Measurements from ENCODE around the gene CYSRT1. TPM values are rescaled to one million over a fixed set of nuclear protein-coding genes. Genes with fewer than 3 reads are reported as not detected.

The CYSRT1 gene
- polyA plus RNA-seq, 1 donor = 71.7 TPM

DNA sequence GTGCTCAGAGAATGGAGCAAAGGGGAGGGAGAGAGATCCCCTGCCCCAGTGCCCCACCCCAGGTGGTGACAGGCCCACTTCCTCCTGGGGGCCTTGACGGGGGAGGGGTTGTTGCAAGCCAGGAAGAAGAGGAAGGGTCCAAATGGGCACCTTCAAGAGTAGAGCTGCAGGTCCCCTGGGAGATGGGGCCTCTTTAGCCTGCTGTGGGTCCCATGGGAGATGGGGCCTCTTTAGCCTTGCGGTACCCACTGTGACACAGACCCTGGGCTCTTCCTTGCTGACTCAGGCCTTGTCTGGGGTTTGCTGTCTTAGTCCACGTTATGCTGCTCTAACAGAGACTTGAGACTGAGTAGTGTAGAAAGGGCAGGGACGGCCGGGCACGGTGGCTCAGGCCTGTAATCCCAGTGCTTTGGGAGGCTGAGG lies 43.0 kb downstream of the CYSRT1 start:
- peaks cover 75% of the 10 kb centered on the region for H3K36me3 ChIP-seq (ENCODE audit: control insufficient read depth, insufficient read depth, low read length)

DNA sequence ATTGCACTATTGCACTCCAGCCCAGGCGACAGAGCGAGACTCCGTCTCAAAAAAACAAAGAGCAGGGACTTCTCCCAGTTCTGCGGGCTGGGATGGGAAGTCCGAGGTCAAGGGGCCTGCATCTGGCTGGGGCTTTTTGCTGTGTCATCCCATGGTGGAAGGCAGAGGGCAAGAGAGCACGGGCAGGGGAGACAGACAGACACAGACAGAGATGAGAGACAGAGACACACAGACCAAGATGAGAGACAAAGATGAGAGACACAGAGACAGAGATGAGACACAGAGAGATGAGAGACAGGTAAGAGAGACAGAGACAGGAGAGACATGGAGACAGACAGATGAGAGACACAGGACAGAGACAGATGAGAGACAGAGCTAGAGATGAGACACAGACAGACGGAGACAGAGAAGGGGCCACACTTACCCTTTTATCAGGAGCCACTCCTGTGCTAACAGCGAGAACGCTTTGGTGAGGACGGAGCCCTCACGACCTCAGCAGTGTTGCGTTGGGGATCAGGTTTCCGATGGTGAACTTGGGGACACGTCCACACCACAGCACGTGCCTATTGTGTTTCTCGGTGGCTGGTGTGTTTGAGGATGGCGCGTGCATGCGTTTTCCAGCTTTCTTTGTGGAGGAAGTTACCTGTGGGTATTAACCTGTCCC lies 43.7 kb downstream of the CYSRT1 start:
- Histone ChIP-seq H3K4me1 (ENCODE audit: control insufficient read depth, insufficient read depth, low read length) (no peaks in the 10 kb centered on the region), H3K36me3 (ENCODE audit: control insufficient read depth, insufficient read depth, low read length) (peaks cover 75% of the 10 kb centered on the region), H3K4me3 (ENCODE audit: low read length) (no peak overlapping the region), H3K9me3 (ENCODE audit: control insufficient read depth, low read depth, low read length) (peaks cover 13% of the 10 kb centered on the region), H3K27ac (ENCODE audit: low read length) (no peak overlapping the region), H3K27me3 (ENCODE audit: control insufficient read depth, insufficient read depth, low read length) (no peaks in the 10 kb centered on the region)
- no peak for DNase-seq
- WGBS (ENCODE audit: insufficient coverage, low lambda C conversion rate) = 88% methylated on average over 1 of the region's 19 CpGs

More for the DNA sequence above, 43.0 kb downstream of the CYSRT1 start:
- Histone ChIP-seq H3K27me3 (ENCODE audit: control insufficient read depth, insufficient read depth, low read length) (no peaks in the 10 kb centered on the region), H3K4me1 (ENCODE audit: control insufficient read depth, insufficient read depth, low read length) (no peaks in the 10 kb centered on the region), H3K27ac (ENCODE audit: low read length) (no peak overlapping the region), H3K4me3 (ENCODE audit: low read length) (no peak overlapping the region), H3K9me3 (ENCODE audit: control insufficient read depth, low read depth, low read length) (peaks cover 13% of the 10 kb centered on the region)
- WGBS (ENCODE audit: insufficient coverage, low lambda C conversion rate) = no CpG with 5 or more reads among the region's 6 CpGs
- no peak for DNase-seq

DNA sequence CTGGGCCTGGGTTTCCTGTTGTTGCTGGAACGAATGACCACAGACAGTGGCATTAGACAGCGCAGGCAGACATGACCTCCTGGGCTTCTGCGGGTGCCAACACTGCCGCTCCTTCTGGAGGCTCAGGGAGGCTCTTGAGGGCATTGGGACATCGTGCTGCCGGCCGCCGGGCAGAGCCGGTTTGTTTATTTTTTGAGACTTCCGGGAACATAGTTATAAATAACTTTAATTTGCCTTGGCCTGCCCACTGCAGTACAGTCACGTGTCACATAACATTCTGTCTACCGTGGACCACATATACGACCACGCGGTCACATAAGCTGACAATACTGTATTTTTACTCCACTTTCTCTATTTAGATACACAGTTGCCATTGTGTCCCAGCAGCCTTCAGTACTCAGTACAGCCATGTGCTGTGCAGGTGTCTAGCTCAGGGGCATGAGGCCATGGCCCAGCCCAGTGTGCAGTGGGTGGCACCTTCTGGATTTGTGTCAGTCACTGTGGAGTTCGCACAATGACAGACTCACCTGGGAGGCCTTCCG lies 44.3 kb downstream of the CYSRT1 start:
- no peak for DNase-seq
- H3K36me3 ChIP-seq (ENCODE audit: control insufficient read depth, insufficient read depth, low read length) = peaks cover 75% of the 10 kb centered on the region
- H3K4me3 ChIP-seq (ENCODE audit: low read length) = no peak overlapping the region
- peaks cover under 1% of the 10 kb centered on the region for H3K4me1 ChIP-seq (ENCODE audit: control insufficient read depth, insufficient read depth, low read length)
- no CpG with 5 or more reads among the region's 17 CpGs for WGBS (ENCODE audit: insufficient coverage, low lambda C conversion rate)
- H3K9me3 ChIP-seq (ENCODE audit: control insufficient read depth, low read depth, low read length) = peaks cover 13% of the 10 kb centered on the region
- H3K27ac ChIP-seq (ENCODE audit: low read length) = no peak overlapping the region
- no peaks in the 10 kb centered on the region for H3K27me3 ChIP-seq (ENCODE audit: control insufficient read depth, insufficient read depth, low read length)

DNA sequence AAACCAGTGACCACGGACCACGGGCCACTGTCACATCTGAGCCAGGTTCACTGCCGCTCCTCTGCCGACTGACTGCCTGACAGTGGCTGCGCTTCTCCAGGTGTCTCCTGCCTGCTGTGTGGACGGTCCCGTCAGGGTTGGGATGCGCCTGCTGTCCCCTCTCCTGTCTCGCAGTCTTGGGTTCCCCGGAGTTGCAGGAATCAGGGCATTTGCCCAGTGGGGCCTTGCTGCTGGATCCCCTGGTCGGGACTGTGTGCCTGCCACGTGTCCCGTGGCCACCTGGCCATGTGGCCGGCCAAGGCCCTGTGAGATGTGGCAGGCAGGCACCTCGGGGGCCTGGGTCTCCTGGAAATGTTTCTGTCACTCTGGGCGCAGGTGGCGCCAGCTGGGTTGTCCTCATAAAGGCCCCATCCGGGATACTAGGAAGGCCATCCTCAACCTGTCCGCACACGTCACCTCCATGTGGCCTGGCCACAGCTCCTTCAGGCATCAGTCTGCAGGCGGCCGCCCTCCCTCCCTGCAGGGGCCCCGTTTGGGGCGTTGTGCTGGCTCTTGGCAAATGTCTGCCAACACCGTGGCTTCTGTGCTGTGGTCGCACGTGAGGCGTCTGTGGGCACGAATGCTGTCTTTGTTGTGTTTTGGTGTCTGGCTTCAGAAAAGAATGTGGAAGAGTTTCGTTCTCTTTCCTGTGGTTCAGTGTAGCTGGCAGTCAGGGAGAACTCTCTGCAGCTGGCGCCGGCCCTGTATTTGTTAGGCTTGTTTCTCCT lies 46.1 kb downstream of the CYSRT1 start:
- WGBS (ENCODE audit: insufficient coverage, low lambda C conversion rate) = no CpG with 5 or more reads among the region's 32 CpGs
- Histone ChIP-seq H3K4me1 (ENCODE audit: control insufficient read depth, insufficient read depth, low read length) (peaks cover 11% of the 10 kb centered on the region), H3K27me3 (ENCODE audit: control insufficient read depth, insufficient read depth, low read length) (no peaks in the 10 kb centered on the region), H3K27ac (ENCODE audit: low read length) (no peak overlapping the region), H3K9me3 (ENCODE audit: control insufficient read depth, low read depth, low read length) (peaks cover 11% of the 10 kb centered on the region), H3K4me3 (ENCODE audit: low read length) (no peak overlapping the region), H3K36me3 (ENCODE audit: control insufficient read depth, insufficient read depth, low read length) (peaks cover 64% of the 10 kb centered on the region)
- DNase-seq = no peak

DNA sequence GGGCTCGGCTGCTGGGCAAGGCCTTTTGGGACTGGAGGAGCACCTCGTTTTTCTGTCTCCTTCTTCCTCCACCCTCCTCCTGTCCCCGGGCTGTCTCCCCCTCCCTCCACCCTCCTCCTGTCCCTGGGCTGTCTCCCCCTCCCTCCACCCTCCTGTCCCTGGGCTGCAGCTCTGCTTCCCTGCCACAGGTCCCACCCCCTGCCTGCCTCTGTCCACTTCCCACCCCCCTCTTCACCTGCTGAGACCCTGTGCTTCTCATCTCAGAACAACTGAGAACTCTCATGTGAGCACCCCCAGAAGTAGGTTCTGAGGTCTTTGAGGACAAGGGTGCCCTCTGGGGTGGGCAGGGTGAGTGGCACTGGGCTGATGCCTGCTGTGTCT lies 46.7 kb downstream of the CYSRT1 start:
- Histone ChIP-seq H3K4me1 (ENCODE audit: control insufficient read depth, insufficient read depth, low read length) (peaks cover 16% of the 10 kb centered on the region), H3K36me3 (ENCODE audit: control insufficient read depth, insufficient read depth, low read length) (peaks cover 59% of the 10 kb centered on the region), H3K9me3 (ENCODE audit: control insufficient read depth, low read depth, low read length) (peaks cover 13% of the 10 kb centered on the region), H3K4me3 (ENCODE audit: low read length) (no peak overlapping the region), H3K27ac (ENCODE audit: low read length) (no peak overlapping the region), H3K27me3 (ENCODE audit: control insufficient read depth, insufficient read depth, low read length) (no peaks in the 10 kb centered on the region)
- no CpG with 5 or more reads among the region's 3 CpGs for WGBS (ENCODE audit: insufficient coverage, low lambda C conversion rate)
- DNase-seq = no peak

DNA sequence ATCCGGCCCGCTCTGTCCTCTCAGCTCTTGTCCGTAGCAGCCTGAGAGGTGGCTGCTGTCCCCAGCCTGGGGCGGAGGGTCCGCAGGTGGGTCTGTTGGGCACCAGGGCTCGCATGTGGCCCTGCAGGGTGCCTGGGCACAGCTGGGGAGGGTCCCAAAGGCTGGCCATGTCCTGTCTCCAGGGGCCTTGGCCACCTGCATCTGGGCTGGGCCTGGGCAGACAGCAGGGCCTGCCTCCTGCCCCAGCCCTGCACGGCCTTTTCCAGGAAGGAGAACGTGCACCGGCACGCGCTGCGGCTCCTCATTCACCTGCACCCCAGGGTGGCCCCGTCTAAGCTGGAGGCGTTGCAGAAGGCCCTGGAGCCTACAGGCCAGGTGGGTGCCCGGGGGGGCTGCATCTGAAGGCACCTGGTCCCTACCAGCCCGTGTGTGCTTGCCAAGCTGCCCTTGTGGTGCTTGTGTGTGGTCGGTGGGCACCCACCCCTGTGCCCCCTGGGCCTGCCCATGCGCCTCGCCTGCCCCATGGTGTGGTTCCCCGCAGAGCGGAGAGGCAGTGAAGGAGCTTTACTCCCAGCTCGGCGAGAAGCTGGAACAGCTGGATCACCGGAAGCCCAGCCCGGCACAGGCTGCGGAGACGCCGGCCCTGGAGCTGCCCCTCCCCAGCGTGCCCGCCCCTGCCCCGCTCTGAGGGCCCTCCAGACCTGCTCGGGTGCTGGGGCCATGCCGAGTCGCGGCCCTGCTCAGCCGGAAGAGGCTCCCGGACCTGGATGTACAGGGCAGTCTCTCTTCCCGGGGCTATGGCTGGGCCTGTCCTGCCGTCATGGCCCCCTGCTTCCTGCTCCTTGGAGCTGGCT lies 47.5 kb downstream of the CYSRT1 start:
- peaks cover 53% of the 10 kb centered on the region for H3K36me3 ChIP-seq (ENCODE audit: control insufficient read depth, insufficient read depth, low read length)

DNA sequence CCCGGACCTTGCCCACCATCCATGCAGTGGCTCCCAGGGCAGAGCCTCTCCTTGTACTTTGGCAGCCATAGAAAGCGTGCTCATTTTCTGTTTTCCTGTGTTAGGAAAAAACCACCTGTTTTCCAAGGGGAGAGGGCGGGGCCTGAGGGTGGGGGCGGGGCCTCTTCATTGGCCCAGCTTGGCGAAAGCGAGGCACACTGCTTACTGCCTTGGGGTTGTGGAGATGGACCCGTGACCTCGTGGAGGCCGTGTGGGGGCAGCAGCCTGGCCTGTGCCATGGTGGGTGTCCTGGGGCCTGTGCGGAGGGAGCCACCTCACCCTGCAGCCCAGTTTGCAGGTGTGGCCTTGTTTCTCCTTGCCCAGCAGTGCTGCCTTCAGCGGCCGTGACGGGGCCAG lies 48.1 kb downstream of the CYSRT1 start:
- H3K4me1 ChIP-seq (ENCODE audit: control insufficient read depth, insufficient read depth, low read length) = peaks cover 24% of the 10 kb centered on the region
- H3K9me3 ChIP-seq (ENCODE audit: control insufficient read depth, low read depth, low read length) = peaks cover 15% of the 10 kb centered on the region
- H3K27me3 ChIP-seq (ENCODE audit: control insufficient read depth, insufficient read depth, low read length) = peaks cover 6% of the 10 kb centered on the region
- H3K36me3 ChIP-seq (ENCODE audit: control insufficient read depth, insufficient read depth, low read length) = peaks cover 48% of the 10 kb centered on the region
- H3K27ac ChIP-seq (ENCODE audit: low read length) = no peak overlapping the region
- WGBS (ENCODE audit: insufficient coverage, low lambda C conversion rate) = no CpG with 5 or more reads among the region's 13 CpGs
- H3K4me3 ChIP-seq (ENCODE audit: low read length) = no peak overlapping the region
- peak in 1 of 2 donors; percentile 1 for DNase-seq

More for the DNA sequence above, 47.5 kb downstream of the CYSRT1 start:
- WGBS (ENCODE audit: insufficient coverage, low lambda C conversion rate) = no CpG with 5 or more reads among the region's 39 CpGs
- Histone ChIP-seq H3K4me1 (ENCODE audit: control insufficient read depth, insufficient read depth, low read length) (peaks cover 24% of the 10 kb centered on the region), H3K27ac (ENCODE audit: low read length) (no peak overlapping the region), H3K27me3 (ENCODE audit: control insufficient read depth, insufficient read depth, low read length) (peaks cover under 1% of the 10 kb centered on the region), H3K9me3 (ENCODE audit: control insufficient read depth, low read depth, low read length) (peaks cover 13% of the 10 kb centered on the region), H3K4me3 (ENCODE audit: low read length) (no peak overlapping the region)
- DNase-seq = peak in 1 of 2 donors; percentile 1

DNA sequence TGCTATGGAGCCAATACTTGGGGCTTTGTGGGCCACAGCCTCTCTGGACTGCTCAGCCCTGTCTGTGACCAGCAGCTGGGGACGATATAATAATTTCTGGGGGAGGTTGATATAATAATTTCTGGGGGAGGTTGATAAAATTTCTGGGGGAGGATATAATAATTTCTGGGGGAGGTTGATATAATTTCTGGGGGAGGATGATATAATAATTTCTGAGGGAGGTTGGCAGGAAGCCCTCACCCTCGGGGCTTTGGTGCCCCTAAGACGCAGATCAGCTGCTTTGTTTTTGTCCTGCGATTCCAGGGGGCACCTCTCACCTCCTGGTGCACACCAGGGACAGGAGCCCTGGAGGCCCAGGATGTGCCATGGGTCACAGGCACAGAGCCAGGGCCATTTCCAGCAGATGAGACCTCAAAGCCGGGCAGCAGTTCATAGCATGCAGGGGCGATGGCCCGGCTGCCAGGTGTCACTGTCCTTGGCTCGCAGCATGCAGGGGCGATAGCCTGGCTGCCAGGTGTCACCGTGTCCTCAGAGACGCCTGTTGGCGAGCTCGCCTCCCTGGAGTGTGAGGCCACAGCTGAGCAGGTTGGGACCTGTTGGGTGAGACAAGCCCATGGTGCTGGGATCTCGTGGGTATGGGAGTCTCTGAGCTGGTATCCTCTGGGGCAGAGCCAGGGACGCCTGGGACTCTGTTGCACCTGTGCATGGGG lies 48.8 kb downstream of the CYSRT1 start:
- H3K4me3 ChIP-seq (ENCODE audit: low read length) = no peak overlapping the region
- H3K27me3 ChIP-seq (ENCODE audit: control insufficient read depth, insufficient read depth, low read length) = peaks cover 7% of the 10 kb centered on the region
- H3K9me3 ChIP-seq (ENCODE audit: control insufficient read depth, low read depth, low read length) = peaks cover 16% of the 10 kb centered on the region
- WGBS (ENCODE audit: insufficient coverage, low lambda C conversion rate) = no CpG with 5 or more reads among the region's 15 CpGs
- H3K36me3 ChIP-seq (ENCODE audit: control insufficient read depth, insufficient read depth, low read length) = peaks cover 43% of the 10 kb centered on the region
- peaks cover 24% of the 10 kb centered on the region for H3K4me1 ChIP-seq (ENCODE audit: control insufficient read depth, insufficient read depth, low read length)
- H3K27ac ChIP-seq (ENCODE audit: low read length) = no peak overlapping the region
- DNase-seq = no peak

DNA sequence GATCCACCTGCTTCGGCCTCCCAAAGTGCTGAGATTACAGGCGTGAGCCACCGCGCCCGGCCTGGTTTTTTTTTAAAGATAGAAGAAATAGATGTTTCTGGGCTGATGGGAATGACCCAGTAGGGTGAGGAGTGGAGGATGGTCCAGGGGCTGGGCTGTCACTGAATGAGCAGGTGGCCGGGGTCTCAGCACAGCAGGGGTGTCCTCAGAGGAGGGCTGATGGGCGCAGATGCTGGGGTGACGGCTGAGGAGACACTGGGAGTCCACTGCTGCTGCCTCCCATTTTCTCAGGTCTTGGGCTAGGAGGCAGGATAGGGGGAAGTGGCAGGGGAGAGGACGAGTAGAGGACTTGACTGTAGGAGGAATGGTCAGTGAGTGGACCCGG lies 50.2 kb downstream of the CYSRT1 start:
- Histone ChIP-seq H3K4me1 (ENCODE audit: control insufficient read depth, insufficient read depth, low read length) (peaks cover 29% of the 10 kb centered on the region), H3K4me3 (ENCODE audit: low read length) (no peak overlapping the region), H3K27ac (ENCODE audit: low read length) (no peak overlapping the region), H3K9me3 (ENCODE audit: control insufficient read depth, low read depth, low read length) (peaks cover 22% of the 10 kb centered on the region), H3K27me3 (ENCODE audit: control insufficient read depth, insufficient read depth, low read length) (peaks cover 15% of the 10 kb centered on the region), H3K36me3 (ENCODE audit: control insufficient read depth, insufficient read depth, low read length) (peaks cover 35% of the 10 kb centered on the region)
- no CpG with 5 or more reads among the region's 10 CpGs for WGBS (ENCODE audit: insufficient coverage, low lambda C conversion rate)
- DNase-seq = no peak
